Neural crest cell (in vitro differentiated cells): ENCODE results near the gene COLQ. TPM values are rescaled to one million over a fixed set of nuclear protein-coding genes. Genes with fewer than 3 reads are reported as not detected.

Experiments
- DNase-seq: peaks from one replicate; pipeline ENCODE4 v3.0.0; 2021; ENCODE audit warnings: low read depth, mixed read lengths, low spot score
- H3K27ac Mint-ChIP-seq: one replicate; pipeline ENCODE4 v1.8.0; 2021; ENCODE audit warnings: mild to moderate bottlenecking, mixed read lengths; ENCODE audit not compliant: unreplicated experiment
- H3K27me3 Mint-ChIP-seq: 2 replicates; pipeline ENCODE4 v1.8.0; 2021; ENCODE audit warnings: low read depth, mild to moderate bottlenecking, mixed read lengths
- H3K36me3 Mint-ChIP-seq: 2 replicates; pipeline ENCODE4 v1.8.0; 2021; ENCODE audit warnings: low read depth, mild to moderate bottlenecking, mixed read lengths
- H3K4me1 Mint-ChIP-seq: 2 replicates; pipeline ENCODE4 v1.8.0; 2021; ENCODE audit warnings: mixed read lengths
- H3K4me3 Mint-ChIP-seq: one replicate; pipeline ENCODE4 v1.8.0; 2021; ENCODE audit warnings: mild to moderate bottlenecking, mixed read lengths
- H3K9me3 Mint-ChIP-seq: 2 replicates; pipeline ENCODE4 v1.8.0; 2021; ENCODE audit warnings: mixed read lengths
- CTCF ChIP-seq: fragments of 200-600 bp; sonication (generic); conservative IDR thresholded peaks from 2 replicates; pipeline ENCODE4 v1.5.0; 2021; ENCODE audit warnings: antibody characterized with exemption, mild to moderate bottlenecking
- total RNA-seq: library from RNA; stranded (reverse); gene quantifications from 2 replicates; pipeline ENCODE4 v1.2.1, GENCODE V29; 2021

COLQ gene
- total RNA-seq, 1 donor from 2014 or later: 3.2 TPM

DNA sequence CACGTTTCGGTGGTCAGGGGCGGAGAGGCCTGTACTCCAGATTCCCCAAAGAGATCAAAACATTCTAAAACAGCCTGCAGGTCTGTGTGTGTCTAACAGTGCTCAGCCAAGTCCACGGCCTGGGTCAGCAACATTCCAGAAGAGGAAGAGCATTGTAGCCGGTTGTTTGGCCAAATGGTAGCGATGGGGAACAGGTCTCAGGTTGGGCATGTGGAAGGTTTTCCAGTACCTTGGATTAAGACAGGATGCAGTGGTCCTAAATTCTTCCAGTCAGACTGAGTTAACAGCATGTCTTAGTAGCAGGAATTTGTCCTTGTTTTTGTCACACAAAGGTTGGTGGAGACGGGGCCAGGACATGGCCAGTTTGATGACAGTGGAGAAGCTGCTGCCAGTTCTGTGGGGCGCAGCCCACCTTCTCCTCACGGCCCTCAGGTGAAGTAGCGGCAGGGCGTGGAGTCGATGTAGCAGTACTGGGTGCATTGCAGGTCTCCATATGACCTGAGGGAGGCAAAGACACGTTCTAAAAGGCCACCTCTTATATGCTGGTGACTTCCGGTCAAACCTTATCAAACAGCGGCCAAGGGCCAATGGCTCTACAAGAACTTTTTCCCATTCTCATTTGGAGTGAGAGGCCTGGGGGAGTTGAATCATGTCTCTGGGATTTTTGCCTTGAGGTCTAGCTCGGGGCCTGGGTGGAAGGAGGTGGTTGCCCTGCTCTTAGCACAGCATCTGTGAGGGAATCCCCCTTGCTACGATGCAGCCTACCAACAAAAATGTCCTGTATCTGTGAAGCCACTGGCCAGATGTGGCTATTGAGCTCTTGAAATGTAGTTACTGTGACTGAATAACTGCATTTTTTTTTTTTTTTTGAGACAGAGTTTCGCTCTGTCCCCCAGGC is 70.0 kb downstream of the COLQ start:
- no peak for DNase-seq
- Mint-ChIP-seq H3K4me3 (no peak overlapping the region), H3K27ac (no peak overlapping the region), H3K36me3 (peaks cover 2% of the 10 kb centered on the region), H3K27me3 (no peaks in the 10 kb centered on the region), H3K4me1 (no peaks in the 10 kb centered on the region), H3K9me3 (no peaks in the 10 kb centered on the region)
- TF ChIP-seq CTCF: no peak

DNA sequence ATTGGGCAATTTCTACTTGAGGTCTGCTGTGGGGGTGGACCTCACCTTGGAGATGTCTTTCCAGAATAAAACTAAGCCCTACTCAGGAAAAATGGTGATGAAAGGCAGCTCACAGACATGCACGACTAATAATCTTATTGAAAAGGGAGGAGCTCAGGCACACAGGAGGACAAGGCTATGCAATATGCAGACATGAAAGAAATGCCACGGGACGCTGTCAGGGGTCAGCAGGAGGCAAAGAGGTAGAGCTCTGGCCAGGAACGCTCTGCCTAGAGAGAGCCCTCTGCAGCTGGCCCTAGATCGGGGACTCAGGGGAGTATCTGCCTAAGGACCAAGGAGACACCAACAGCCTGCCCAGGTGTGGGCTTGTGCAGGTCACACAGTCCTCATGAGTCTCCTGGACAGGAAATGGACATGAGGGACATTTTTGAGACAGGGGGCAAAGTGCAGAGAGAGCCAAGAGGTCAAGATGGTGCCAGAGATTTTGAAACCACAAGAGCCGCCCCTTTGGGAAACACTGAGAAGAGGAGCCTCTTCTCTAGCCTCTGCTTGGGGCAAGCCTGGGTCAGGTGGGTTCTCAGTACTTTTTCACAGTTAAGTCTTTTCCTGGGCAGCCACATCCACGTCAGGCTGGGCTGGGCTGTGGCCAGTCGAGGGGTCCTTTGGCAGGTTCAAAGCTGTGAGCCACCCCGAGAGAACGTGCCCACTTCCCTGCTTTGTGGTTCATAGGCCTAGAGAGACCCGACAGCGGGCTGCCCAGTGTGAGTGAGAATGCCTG is 70.9 kb downstream of the COLQ start:
- Mint-ChIP-seq H3K27me3 (no peaks in the 10 kb centered on the region), H3K27ac (no peak overlapping the region), H3K9me3 (no peaks in the 10 kb centered on the region), H3K4me1 (no peaks in the 10 kb centered on the region), H3K4me3 (no peak overlapping the region), H3K36me3 (peaks cover 2% of the 10 kb centered on the region)
- no peak for DNase-seq
- TF ChIP-seq CTCF: no peak

- Mint-ChIP-seq H3K4me3 (no peak overlapping the region), H3K9me3 (no peaks in the 10 kb centered on the region), H3K27me3 (no peaks in the 10 kb centered on the region), H3K4me1 (no peaks in the 10 kb centered on the region), H3K27ac (no peak overlapping the region), H3K36me3 (peaks cover 2% of the 10 kb centered on the region)
- no peak for DNase-seq
- TF ChIP-seq CTCF: no peak
Observed at GRCh38 chr3:15449489-15450224, 71.8 kb downstream of the COLQ start.

- Mint-ChIP-seq H3K36me3 (peaks cover 10% of the 10 kb centered on the region), H3K9me3 (no peaks in the 10 kb centered on the region), H3K27ac (no peak overlapping the region), H3K4me3 (no peak overlapping the region), H3K4me1 (no peaks in the 10 kb centered on the region), H3K27me3 (no peaks in the 10 kb centered on the region)
- DNase-seq: no peak
- no peak for TF ChIP-seq CTCF
Observed at GRCh38 chr3:15443826-15444524, 77.5 kb downstream of the COLQ start.

DNA sequence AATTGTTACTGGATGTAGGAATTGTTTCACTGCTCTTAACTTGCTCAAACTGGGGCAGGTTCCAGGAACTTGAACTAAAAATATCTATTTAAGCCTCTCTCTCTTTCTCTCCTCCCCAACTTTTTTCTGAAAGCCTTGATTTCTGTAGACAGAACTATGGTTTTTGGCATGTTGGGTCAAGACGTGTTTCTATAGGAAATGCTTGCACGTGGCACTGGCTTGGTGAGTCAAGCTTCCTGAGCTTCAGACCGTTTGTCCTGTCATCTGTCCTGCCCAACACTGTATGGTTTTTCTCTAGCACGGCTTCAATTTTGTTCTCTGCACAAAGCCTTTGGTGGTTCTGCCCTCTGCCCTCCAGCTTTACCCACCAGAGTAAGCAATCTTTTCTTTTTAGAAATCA is 80.6 kb downstream of the COLQ start:
- peak overlapping the region; percentile 21 for H3K27ac Mint-ChIP-seq
- peaks cover 10% of the 10 kb centered on the region for H3K36me3 Mint-ChIP-seq
- no peaks in the 10 kb centered on the region for H3K27me3 Mint-ChIP-seq
- no peaks in the 10 kb centered on the region for H3K4me1 Mint-ChIP-seq
- DNase-seq: no peak
- H3K4me3 Mint-ChIP-seq: no peak overlapping the region
- no peaks in the 10 kb centered on the region for H3K9me3 Mint-ChIP-seq
- TF ChIP-seq CTCF: no peak
